ENCODE measurements around the gene JAZF1. TPM values are rescaled to one million over a fixed set of nuclear protein-coding genes. Genes with fewer than 3 reads are reported as not detected.

The JAZF1 gene
- total and polyA plus RNA-seq, 4 experiments from 2014 or later: 3.7 to 8.3 (median 4.7) TPM

DNA sequence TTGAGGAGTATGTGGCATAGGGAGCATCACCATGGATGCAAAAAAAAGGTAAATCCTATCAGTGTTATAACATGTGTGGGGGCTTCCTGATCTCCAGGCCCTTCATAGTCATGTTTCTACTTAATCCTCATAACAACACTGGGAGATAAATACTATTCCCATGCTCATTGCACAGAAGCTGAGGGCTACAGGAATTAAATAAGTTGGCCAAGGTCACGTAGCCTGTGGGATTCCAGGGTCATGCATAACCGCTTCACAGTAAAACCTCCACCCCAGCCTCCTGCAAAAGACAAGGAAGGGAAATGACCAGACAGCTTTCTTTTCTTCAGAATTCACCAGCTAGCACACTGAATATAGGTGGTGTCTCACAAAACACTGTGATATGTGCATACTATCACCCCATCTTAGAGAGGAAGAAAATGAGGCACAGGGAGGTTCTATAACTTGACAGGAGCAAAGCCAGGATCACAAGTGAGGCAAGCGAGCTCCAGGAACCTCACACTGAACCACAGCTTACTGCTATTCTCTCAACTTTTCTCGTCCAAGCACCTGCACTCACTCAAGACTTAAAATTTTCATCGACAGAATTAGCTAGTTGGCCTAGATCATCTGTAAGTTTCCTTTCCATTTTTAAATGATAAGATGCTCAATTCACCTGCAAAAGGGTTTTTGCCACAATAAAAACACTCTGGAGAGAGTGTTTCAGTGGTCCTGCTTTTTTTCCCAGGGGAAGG lies 13.4 kb downstream of the JAZF1 start:
- Histone ChIP-seq H3K27me3 (ENCODE audit: insufficient read depth, low read length) (no peaks in the 10 kb centered on the region), H3K4me1 (ENCODE audit: insufficient read depth, low read length) (no peaks in the 10 kb centered on the region), H3K4me3 (ENCODE audit: low read length in 2 of 2) (no peak overlapping the region), H3K27ac (ENCODE audit: low read depth, low read length) (no peak overlapping the region), H3K9me3 (ENCODE audit: control insufficient read depth in 1 of 2, low read length in 2 of 2) (no peaks in the 10 kb centered on the region), H3K36me3 (ENCODE audit: insufficient read depth, low read length) (no peaks in the 10 kb centered on the region)
- Mint-ChIP-seq H3K27me3 (no peaks in the 10 kb centered on the region), H3K9me3 (no peaks in the 10 kb centered on the region), H3K4me3 (no peak overlapping the region), H3K4me1 (peaks cover 6 to 13% (median 9%) of the 10 kb centered on the region in 4 donors), H3K27ac (peak overlapping the region in 1 of 7 donors; percentile 15), H3K36me3 (peaks cover 4 to 6% of the 10 kb centered on the region in 2 donors)
- ChIA-PET POLR2A (ENCODE audit: partially characterized antibody) (interaction anchor here (0.8 kb wide), 1 partner anchor 506 kb away, joined by 3 read pairs; no protein-coding TSS in a partner anchor), CTCF (ENCODE audit: partially characterized antibody) (no interaction called here)
- intact Hi-C loops (cut with micrococcal nuclease): no loop called here
- no peak for DNase-seq

DNA sequence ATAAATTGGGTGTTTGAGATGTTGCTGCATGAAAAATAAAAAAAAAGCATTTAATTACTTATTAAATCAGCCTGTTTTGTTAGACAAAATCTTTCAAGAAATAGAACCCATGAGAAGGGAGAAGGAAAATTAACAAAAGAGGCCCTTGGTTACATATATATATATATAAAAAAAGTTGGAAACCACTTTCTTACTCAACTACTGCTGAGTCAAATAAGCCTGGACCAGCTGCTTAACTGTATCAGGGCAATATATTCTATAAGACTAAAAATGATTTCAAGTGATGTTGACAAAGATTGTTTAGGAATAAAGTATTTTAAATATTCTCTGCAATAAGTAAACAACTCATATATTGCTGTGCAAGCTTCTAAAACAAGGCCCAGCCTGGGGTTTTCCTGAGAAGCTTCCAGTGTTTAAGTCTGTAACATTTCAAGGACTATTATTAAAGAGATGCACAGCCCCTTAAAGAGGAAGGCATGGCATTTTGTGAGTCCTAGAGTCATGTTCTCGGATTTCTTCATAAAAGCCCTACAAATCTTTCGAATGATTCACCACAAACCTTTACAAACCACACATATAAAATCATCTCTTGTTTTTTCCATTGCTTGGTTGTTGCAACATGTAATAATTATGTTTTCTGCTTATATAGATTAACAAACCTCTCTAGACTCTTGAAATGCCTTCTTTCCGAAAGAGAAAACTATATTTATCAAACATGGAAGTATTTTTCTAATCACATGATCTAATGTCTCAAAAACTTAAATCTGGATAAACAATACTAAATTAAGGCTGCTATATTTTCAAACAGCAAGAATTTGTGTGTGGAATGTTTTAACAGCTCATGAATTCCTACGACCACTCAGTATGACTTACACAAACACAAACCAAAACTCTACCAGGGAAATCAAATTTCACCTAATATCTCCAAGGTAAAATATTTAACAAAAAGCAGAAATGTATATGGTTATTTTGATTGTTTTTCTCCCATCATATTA lies 14.3 kb downstream of the JAZF1 start:
- POLR2A ChIA-PET (ENCODE audit: partially characterized antibody): interaction anchor here (1.4 kb wide), 1 partner anchor 11 kb away, joined by 3 read pairs; no protein-coding TSS in a partner anchor
- Mint-ChIP-seq H3K27me3 (no peaks in the 10 kb centered on the region), H3K4me3 (no peak overlapping the region), H3K36me3 (peaks cover 4 to 6% of the 10 kb centered on the region in 2 donors), H3K9me3 (no peaks in the 10 kb centered on the region), H3K27ac (no peak overlapping the region), H3K4me1 (peaks cover 6 to 13% (median 9%) of the 10 kb centered on the region in 4 donors)
- Histone ChIP-seq H3K27ac (ENCODE audit: low read depth, low read length) (no peak overlapping the region), H3K27me3 (ENCODE audit: insufficient read depth, low read length) (no peaks in the 10 kb centered on the region), H3K36me3 (ENCODE audit: insufficient read depth, low read length) (no peaks in the 10 kb centered on the region), H3K4me1 (ENCODE audit: insufficient read depth, low read length) (no peaks in the 10 kb centered on the region), H3K9me3 (ENCODE audit: control insufficient read depth in 1 of 2, low read length in 2 of 2) (no peaks in the 10 kb centered on the region), H3K4me3 (ENCODE audit: low read length in 2 of 2) (no peak overlapping the region)
- no peak for DNase-seq
- intact Hi-C loops (cut with micrococcal nuclease): no loop called here
- CTCF ChIA-PET (ENCODE audit: partially characterized antibody): no interaction called here

DNA sequence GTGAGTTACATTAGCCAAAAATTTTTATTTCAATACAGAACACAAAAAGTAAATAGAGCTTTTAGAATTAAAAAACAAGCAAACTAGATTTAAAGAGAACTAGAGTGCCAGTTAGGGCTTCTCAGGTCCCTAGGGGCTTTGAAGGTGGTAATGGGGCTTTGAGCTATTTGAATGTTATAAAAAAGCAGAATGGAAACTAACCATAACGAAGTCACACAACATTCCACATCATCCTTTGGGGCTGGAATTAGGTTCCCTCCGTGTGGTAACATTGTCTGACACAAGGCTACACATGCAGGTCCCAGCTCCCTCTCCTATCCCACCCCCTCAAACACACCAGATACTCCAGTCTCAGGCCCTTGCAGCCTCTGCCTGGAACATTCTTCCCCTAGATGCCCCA lies 15.3 kb downstream of the JAZF1 start:
- Mint-ChIP-seq H3K36me3 (peaks cover 4 to 8% of the 10 kb centered on the region in 2 donors), H3K9me3 (no peaks in the 10 kb centered on the region), H3K4me1 (peaks cover 4 to 13% (median 8%) of the 10 kb centered on the region in 4 donors), H3K27me3 (no peaks in the 10 kb centered on the region), H3K27ac (no peak overlapping the region), H3K4me3 (no peak overlapping the region)
- no peak overlapping the region for H3K27ac ChIP-seq (ENCODE audit: low read depth, low read length)
- H3K27me3 ChIP-seq (ENCODE audit: insufficient read depth, low read length): no peaks in the 10 kb centered on the region
- H3K9me3 ChIP-seq (ENCODE audit: control insufficient read depth in 1 of 2, low read length in 2 of 2): no peaks in the 10 kb centered on the region
- ChIA-PET POLR2A (ENCODE audit: partially characterized antibody) (interaction anchor here (1.4 kb wide), 1 partner anchor 12 kb away, joined by 3 read pairs; no protein-coding TSS in a partner anchor), CTCF (ENCODE audit: partially characterized antibody) (no interaction called here)
- no peak overlapping the region for H3K4me3 ChIP-seq (ENCODE audit: low read length in 2 of 2)
- no peak for DNase-seq
- no peaks in the 10 kb centered on the region for H3K4me1 ChIP-seq (ENCODE audit: insufficient read depth, low read length)
- H3K36me3 ChIP-seq (ENCODE audit: insufficient read depth, low read length): no peaks in the 10 kb centered on the region
- intact Hi-C loops (cut with micrococcal nuclease): no loop called here

DNA sequence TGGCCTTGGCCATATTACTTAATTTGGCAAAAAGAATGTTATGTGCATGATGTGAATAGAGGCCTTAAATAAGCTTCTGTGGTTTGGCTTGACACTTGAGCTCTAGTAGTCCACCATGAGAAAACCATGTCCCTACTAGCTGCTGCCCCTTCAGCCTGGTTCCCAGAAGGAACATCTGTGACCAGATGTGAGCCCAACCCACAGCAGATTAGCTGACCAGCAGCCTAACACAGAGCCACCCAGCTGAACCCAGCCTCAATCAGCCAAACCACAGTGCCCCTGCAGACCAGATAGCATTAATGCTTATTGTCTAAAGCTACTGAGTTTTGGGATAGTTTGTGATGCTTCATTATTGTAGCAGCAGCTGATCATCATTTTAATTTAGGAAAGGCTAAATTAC lies 16.6 kb downstream of the JAZF1 start:
- Histone ChIP-seq H3K27ac (ENCODE audit: low read depth, low read length) (no peak overlapping the region), H3K36me3 (ENCODE audit: insufficient read depth, low read length) (no peaks in the 10 kb centered on the region), H3K9me3 (ENCODE audit: control insufficient read depth in 1 of 2, low read length in 2 of 2) (no peaks in the 10 kb centered on the region), H3K4me3 (ENCODE audit: low read length in 2 of 2) (no peak overlapping the region), H3K4me1 (ENCODE audit: insufficient read depth, low read length) (no peaks in the 10 kb centered on the region), H3K27me3 (ENCODE audit: insufficient read depth, low read length) (no peaks in the 10 kb centered on the region)
- Mint-ChIP-seq H3K27ac (no peak overlapping the region), H3K9me3 (no peaks in the 10 kb centered on the region), H3K36me3 (peaks cover 4 to 18% of the 10 kb centered on the region in 2 donors), H3K4me1 (peaks cover 1 to 7% (median 3%) of the 10 kb centered on the region in 4 donors), H3K4me3 (no peak overlapping the region), H3K27me3 (no peaks in the 10 kb centered on the region)
- intact Hi-C loops (cut with micrococcal nuclease): no loop called here
- CTCF ChIA-PET (ENCODE audit: partially characterized antibody): no interaction called here
- POLR2A ChIA-PET (ENCODE audit: partially characterized antibody): no interaction called here
- no peak for DNase-seq

DNA sequence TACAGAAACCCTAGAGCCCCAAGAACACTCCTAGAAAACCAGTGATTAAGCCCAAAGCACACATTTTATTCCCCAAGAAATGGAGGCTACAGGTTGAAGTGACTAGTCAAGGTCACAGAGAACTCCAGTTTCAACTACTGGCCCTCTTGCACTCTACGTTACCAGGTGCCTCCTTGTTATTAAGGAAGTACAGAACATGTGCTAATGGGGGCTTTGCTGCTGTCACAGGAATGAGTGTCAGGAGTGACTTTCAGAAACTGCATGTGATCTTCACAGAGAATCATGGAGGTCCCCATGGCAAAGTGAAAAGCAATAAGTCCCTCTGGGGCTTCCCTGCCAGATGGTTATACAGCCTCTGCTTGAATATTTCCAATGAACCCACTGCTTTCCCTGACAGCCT lies 19.3 kb downstream of the JAZF1 start:
- Histone ChIP-seq H3K9me3 (ENCODE audit: control insufficient read depth in 1 of 2, low read length in 2 of 2) (no peaks in the 10 kb centered on the region), H3K27me3 (ENCODE audit: insufficient read depth, low read length) (no peaks in the 10 kb centered on the region), H3K27ac (ENCODE audit: low read depth, low read length) (no peak overlapping the region), H3K36me3 (ENCODE audit: insufficient read depth, low read length) (no peaks in the 10 kb centered on the region), H3K4me3 (ENCODE audit: low read length in 2 of 2) (no peak overlapping the region), H3K4me1 (ENCODE audit: insufficient read depth, low read length) (no peaks in the 10 kb centered on the region)
- ChIA-PET CTCF (ENCODE audit: partially characterized antibody) (no interaction called here), POLR2A (ENCODE audit: partially characterized antibody) (no interaction called here)
- DNase-seq: no peak
- peaks cover 4 to 13% (median 5%) of the 10 kb centered on the region in 4 donors for H3K4me1 Mint-ChIP-seq
- no peaks in the 10 kb centered on the region for H3K27me3 Mint-ChIP-seq
- H3K9me3 Mint-ChIP-seq: no peaks in the 10 kb centered on the region
- intact Hi-C loops (cut with micrococcal nuclease): no loop called here
- H3K4me3 Mint-ChIP-seq: no peak overlapping the region
- no peak overlapping the region for H3K27ac Mint-ChIP-seq
- peaks cover 2 to 21% of the 10 kb centered on the region in 2 donors for H3K36me3 Mint-ChIP-seq

DNA sequence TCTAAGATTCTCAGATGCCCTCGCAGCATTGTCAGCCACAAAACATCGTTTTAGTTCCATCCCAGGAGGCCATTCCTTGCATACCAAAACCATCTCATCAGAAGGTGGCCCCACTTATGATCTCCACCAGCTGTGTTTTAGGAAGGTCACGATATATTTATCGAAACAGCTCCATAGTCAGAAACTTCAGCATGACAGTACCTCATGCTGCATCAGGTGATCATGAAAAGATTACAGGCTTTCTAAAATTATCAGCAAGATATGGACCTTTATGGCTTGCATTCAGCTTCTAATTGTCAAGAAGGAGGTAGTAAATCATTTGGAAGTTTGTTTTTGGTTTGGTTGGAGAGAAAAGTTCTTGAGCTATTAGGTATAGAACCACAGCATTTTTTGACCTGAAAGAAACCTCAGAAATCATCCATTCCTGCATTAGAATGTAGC lies 20.0 kb downstream of the JAZF1 start:
- Mint-ChIP-seq H3K4me3 (no peak overlapping the region), H3K27me3 (no peaks in the 10 kb centered on the region), H3K36me3 (peaks cover 2 to 21% of the 10 kb centered on the region in 2 donors), H3K4me1 (peaks cover 7 to 15% (median 12%) of the 10 kb centered on the region in 4 donors), H3K9me3 (no peaks in the 10 kb centered on the region), H3K27ac (peak overlapping the region in 1 of 7 donors; percentile 22)
- H3K27ac ChIP-seq (ENCODE audit: low read depth, low read length): no peak overlapping the region
- CTCF ChIA-PET (ENCODE audit: partially characterized antibody): interaction anchor here (0.7 kb wide), 1 partner anchor 141 kb away, joined by 3 read pairs; no protein-coding TSS in a partner anchor
- POLR2A ChIA-PET (ENCODE audit: partially characterized antibody): no interaction called here
- DNase-seq: no peak
- no peaks in the 10 kb centered on the region for H3K36me3 ChIP-seq (ENCODE audit: insufficient read depth, low read length)
- H3K27me3 ChIP-seq (ENCODE audit: insufficient read depth, low read length): no peaks in the 10 kb centered on the region
- H3K4me1 ChIP-seq (ENCODE audit: insufficient read depth, low read length): peaks cover 2% of the 10 kb centered on the region
- no peak overlapping the region for H3K4me3 ChIP-seq (ENCODE audit: low read length in 2 of 2)
- intact Hi-C loops (cut with micrococcal nuclease): no loop called here
- H3K9me3 ChIP-seq (ENCODE audit: control insufficient read depth in 1 of 2, low read length in 2 of 2): no peaks in the 10 kb centered on the region

DNA sequence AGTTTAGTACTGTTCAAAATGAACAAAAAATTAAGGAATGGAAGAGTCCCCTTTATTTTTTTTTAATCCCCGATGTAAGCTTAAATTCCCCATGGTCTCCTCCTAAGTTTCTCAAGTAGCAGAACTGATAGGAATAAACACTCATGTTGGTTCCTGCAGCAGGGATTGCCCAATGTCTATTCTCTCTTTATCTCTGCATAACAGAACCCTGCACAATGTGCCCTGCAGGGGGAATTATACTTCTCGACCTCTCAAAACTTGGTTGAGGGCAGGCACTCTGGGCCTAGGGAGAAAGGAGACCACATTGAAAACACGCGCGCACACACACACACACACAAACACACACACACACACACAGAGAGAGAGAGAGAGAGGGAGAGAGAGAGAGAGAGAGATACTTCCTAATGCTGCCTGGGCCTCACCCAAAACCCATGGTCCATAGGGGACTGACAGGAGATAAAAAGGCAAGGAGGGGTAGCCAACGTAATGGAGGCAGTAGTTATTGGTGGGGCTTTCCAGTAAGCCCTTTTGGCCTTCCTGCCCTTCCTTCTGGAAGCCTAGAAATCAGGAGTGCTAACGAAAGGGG lies 22.7 kb downstream of the JAZF1 start:
- Mint-ChIP-seq H3K4me3 (no peak overlapping the region), H3K36me3 (peaks cover 2 to 18% of the 10 kb centered on the region in 2 donors), H3K27me3 (no peaks in the 10 kb centered on the region), H3K4me1 (peaks cover 23 to 34% (median 31%) of the 10 kb centered on the region in 4 donors), H3K27ac (no peak overlapping the region), H3K9me3 (no peaks in the 10 kb centered on the region)
- ChIA-PET CTCF (ENCODE audit: partially characterized antibody) (no interaction called here), POLR2A (ENCODE audit: partially characterized antibody) (no interaction called here)
- DNase-seq: no peak
- Histone ChIP-seq H3K4me3 (ENCODE audit: low read length in 2 of 2) (no peak overlapping the region), H3K36me3 (ENCODE audit: insufficient read depth, low read length) (no peaks in the 10 kb centered on the region), H3K9me3 (ENCODE audit: control insufficient read depth in 1 of 2, low read length in 2 of 2) (no peaks in the 10 kb centered on the region), H3K4me1 (ENCODE audit: insufficient read depth, low read length) (peaks cover 25% of the 10 kb centered on the region), H3K27ac (ENCODE audit: low read depth, low read length) (no peak overlapping the region), H3K27me3 (ENCODE audit: insufficient read depth, low read length) (no peaks in the 10 kb centered on the region)
- intact Hi-C loops (cut with micrococcal nuclease): no loop called here

Measured in CD4-positive, alpha-beta memory T cell (primary cell).